HG03469 (cell line): ENCODE results near the gene RPL26.

Source experiments
- ATAC-seq: cut with Tn5 transposase; IDR thresholded peaks from one replicate; pipeline ENCODE4 v1.9.1; 2021; ENCODE audit warnings: mild to moderate bottlenecking, moderate library complexity, moderate number of reproducible peaks; ENCODE audit not compliant: unreplicated experiment

The RPL26 gene

DNA sequence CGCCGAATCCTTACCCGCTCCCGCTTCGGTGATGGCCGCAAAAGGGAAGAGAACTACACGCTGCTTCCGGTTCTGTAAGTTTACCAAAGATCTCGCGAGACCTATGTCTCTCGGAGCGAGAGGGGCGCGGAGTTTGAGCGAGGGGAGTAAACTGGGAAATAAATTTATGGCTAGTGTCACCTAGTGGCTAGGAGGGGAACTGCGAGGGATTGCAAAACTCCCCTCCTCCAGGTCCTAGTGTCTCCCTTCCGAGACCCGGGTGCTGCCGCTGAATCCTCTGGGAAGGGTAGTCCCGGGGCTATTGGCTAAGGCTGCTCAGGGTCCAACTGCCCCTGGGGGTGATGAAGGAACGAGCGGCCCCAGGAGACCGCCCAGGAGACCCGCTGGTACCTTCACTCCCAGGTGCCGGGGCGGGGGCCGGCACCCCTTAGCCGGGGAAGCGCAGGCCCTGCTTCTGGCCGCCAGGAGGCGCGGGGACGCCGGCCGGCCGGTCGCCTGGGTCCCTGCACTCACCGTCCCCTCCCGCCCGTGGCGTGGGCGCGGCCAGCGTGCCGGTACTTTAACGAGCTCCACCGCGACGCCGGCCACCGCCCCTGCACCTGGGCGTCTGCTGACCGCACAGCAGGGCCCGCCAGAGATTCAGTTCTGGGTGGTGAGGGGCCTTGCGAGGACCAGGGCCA, at the start of gene RPL26:
Gene RPL26 (minus strand): TSS at position 51 of the 680 bp plus-strand sequence. CDS start 883 bp downstream, outside the sequence.
- ATAC-seq = peak; percentile 76

DNA sequence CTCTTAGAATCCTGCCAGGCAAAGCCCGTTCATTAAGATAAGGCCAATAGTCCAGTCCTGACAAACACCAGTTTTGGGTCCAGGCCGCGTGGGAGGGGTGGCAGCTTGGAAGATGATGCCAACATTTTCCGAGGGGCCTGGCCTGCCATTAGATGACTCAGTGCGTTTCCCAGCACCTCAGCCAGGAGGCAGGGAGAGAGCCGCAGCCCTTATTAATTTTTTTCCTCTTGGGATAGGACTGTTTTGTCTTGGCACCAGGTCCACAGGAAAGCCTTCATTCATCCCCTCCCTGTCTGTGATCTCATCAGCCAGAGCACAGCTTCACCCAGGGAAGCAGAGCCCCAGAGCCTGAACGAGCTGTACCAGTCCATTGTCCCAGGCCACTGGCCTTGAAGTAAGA, 48.0 kb upstream of the RPL26 start:
- ATAC-seq = no peak

DNA sequence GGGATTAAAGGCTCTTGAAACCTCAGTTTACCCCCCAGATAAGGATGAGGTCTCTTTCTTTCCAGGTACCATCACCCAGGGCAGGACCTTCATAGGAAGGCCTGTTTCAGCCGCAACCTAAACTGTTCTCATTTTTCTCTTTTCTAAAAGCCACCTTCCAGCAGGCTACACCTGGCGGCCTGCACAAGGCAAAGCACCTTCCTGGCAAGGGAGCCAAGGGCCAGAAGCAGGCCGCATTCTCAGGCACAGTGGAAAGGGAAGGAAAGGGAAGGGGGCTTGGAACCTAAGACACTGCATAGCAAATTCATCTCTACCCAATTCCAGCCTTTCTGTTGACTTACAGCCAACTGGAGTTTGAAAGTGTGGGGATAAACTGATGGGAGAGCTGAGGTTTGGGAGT, 43.8 kb upstream of the RPL26 start:
- ATAC-seq = no peak

DNA sequence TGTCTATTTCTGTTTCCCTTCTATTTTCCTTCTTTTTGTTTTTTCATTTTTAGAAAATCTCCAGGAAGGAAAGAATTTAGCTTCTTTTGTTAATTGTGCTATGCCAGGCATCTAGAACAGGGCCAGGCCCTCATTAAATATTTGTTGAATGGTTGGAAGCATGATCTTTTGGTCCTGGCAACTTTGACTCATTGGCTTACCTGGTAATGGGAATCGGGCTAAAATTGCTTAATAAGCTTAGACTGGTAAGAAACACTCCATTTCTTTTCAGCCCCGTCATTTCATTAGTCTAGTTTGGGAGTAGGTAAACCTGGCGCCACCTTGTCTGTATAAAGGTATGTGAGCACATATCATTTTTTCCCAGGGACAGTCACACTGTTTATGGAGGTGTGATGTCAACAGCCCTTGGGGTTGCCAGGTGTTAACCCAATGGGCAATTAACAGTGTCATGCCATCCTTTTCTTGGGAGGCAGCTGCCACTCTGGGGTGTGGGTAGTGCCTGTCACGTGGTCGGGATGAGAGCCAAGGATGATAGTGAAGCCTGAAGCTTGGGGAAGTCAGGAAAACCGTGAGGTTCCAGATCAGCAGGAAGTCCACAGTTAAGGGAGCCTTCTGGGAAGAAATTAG, 43.2 kb upstream of the RPL26 start:
- ATAC-seq = no peak

DNA sequence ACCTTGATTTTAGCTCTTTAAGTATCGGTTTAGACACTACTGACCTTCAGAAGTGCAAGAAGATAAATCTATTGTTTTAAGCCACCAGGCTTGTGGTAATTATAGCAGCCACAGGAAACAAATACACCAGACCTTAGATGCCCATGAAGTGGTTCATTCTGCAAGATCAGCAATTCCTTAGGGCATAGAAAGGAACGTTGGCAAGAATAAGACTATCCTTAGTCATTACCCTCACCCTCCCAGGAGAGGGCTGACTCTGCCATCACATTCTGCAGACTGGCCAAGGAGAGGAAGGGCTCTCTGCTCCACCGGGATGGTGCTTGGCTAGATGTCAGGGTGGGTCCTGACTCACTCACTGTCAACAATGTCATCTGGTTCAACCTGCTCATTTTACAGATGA, 38.6 kb upstream of the RPL26 start:
- ATAC-seq = no peak

DNA sequence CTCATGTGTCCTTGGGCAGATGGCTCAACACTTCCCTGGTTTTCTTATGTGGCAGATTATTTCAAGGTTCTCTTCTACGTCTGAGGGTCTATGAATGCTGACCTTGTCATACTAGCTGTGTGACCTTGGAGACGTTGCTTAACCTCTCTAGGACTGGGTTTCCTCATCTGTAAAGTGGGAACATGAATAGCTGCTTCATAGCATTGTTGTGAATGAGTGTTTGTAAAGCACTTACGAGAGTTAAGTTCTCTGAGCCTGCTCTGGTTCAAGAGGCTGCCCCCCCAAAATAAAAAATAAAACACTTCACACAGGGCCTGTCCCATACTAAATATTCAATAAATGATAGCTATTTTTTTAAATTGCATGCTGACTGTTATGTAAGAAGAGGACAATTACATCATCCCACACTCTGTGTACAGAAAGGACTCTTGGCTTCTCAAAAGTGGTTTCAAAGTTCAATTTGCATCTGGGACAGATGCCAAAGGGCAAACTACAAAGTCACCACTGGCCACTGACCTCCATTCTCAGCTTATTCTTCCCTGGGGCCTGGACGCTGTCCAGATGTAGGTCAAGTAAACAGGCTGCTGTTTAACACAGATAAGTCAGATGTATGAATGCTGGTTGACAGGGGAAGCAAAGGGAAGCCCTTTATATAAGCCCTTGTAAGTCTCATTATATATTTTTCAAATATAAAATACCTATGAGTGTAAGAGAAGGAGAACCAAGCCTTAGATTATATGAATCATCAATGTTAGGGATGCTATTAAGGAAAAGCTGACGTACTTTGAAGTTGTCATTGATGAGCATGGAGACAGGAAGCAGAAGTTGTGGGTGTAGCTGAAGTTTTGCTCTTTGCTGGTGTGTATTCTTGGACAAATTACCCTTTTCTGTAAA, 37.3 kb upstream of the RPL26 start:
- no peak for ATAC-seq

DNA sequence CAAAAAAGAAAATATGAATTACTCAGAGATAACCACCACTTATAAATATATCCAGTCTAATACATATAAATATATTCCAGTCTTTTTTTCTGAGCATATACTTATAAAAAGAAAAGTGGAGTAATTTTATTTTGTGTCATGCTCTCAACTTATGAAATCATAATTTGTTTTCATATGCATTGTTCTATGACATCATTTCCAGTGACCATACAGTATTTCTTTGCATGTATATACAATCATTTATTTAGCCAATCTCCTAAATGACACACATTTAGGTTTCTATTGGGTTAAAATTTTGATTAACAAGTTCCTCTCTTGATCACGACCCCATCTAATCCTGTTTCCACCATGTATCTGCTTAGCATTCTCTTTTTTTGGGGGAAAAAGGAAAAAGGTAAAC, 36.3 kb upstream of the RPL26 start:
- no peak for ATAC-seq

DNA sequence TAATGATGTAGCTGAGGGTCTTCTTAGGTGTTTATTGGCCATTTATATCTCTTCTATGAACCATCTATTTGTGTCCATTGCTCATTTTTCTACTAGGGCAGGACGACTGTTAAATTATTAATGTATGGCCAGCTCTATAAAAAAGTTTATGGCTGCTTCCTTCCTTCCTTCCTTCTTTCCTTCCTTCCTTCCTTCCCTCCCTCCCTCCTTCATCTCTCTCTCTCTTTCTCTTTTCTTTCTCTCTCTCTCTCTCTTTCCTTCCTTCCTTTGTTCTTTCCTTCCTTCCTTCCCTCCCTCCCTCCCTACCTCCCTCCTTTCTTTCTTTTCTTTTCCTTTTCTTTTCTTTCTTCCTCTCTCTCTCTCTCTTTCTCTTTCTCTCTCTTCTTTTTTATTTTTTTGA, 35.5 kb upstream of the RPL26 start:
- no peak for ATAC-seq

DNA sequence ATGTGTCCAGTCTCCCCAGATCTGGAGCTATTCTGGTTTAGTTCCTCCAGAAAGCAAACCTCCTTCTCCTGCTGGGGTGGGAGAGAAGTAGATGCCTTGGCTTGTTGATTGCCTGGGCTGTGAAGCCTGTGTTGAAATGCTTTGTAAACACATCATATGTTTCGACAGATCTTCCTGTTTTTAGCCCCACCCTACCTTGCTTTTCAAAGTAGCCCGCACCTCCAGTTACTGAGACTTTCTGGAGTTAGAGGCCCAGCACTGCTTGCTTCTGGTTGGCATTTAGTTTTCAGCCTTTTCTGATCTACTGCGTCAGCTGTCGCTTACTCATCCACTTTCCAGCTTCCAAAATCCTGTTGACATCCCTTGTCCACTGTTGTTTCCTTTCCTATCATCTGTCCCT, 34.8 kb upstream of the RPL26 start:
- ATAC-seq = no peak

DNA sequence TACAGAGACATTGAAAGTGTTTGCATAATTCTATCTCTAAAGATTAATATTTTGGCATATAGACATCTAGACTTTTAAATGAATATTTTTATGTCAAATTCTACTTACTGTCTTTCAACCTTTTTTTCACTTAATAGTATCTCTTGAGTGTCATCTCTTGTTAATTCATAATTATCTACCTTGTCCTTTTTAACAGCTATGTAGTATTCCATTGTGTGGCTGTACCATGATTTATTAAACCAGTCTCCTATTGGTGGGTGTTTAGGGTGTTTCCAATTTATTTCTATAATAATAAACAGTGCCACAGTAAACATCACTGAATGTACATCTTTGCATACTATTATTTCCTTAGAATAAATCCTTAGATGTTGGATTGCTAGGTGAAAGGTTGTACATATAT, 30.9 kb upstream of the RPL26 start:
- no peak for ATAC-seq

DNA sequence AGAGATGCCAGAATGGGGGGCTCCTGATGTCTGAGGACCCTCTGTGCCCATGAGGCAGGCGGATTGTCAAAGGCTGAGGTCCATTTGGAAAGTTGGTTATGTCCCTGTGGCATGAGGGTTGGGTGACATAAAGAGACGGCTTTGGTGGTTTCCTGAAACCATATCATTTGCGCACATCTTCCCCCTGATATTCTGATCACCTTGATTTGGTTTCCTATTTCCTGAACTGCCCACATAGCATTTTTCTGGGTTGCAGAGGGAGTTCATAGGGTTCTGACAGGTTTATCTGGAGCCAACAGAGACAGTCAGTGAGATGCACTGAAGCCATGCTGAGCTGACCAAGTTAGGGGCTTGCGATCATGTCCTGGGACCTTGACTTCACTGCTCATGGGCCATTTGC, 30.3 kb upstream of the RPL26 start:
- ATAC-seq = no peak

DNA sequence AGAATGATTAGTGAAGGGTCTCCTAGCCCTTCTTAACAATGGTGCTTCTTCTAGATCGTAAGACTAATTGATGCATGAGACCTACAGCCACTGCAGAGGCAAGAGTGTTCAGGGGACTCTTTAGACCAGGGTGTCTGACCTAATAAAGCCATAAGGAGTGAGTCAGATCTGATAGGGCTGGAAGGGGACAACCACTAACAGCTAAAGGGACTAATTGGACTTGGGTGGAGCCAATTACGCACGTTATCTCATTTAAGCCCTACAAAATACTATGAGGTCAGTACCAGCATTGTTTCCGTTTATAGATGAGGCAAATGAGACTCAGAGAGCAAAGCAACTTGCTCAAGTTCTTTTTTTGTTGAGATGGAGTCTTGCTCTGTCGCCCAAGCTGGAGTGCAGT, 29.1 kb upstream of the RPL26 start:
- ATAC-seq = no peak

DNA sequence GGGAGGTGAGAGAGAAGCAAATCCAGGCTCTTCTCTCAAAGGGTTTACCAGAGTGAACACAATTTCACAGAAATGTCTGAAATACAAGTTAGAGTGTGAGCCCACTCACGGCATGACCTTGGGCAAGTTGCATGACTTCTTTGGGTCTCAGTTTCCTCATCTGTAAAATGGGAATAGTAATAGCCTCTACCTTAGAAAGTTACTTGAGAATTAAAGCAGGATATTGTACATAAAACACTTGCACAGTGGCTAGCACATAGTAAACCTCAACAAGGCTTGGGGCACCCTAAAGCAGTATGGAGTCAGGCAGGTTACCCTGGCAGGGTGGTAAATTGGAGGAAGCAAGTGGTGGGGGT, 27.9 kb upstream of the RPL26 start:
- ATAC-seq = no peak

DNA sequence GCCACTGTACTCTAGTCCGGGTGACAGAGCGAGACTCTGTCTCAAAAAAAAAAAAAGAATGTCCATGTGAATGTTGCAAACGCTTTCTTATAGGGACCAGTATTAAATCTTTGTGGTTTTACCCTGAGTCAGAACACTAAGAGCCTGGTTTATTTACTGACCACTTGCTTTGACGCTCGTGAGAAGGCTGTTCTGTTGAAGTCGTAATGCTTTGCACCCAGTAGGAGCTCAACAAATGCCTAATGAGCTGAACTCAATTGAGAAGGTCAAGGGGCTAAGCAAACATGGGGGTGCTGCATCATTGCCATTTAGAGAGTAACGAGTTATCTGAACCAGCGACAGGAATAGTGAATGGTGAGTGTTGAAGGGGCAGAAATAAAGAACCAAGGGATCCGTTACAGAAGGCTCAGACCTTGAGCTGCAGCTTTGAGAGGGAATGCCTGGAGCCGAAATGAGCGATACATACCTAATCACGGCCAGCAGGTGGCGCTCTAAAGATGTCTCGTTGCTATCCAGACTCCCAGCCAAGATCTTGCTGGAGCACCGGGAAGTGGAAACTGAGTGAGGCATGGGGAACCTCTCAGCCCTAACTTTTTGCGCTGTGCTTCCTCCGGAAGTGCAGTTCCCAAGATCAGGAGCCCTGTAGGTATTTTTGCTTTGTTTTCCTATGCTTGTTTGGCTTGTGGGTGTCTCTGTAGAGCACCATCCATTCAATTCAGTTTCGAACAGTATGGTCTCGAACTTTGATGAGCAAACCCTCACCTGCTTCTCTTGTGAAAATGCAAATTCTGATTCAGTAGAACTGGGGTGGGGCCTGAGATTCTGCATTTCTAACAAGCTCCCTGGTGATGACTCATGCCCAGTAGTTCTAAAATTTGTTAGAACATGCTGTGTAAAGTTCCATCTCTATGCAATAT, 27.2 kb upstream of the RPL26 start:
- no peak for ATAC-seq

DNA sequence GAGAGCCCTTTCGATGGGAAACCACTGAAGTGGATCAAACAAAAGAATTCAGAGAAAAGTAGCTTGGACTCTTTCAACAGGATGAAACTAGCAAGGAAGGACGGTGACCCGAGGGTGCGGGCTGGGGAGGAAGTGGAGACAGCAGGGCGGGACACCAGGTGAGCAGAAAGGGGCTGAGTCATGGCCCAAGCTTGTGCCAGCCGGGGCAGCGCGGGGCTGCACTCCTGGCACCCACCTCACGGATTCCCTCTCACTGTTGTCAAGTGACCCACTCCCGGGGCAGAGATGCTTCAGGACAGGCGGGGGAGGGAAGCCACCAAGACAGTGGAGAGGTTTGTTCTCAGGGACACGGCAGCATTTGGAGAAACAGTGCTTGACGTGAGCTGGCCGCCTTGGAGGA, 25.4 kb upstream of the RPL26 start:
- ATAC-seq = no peak

DNA sequence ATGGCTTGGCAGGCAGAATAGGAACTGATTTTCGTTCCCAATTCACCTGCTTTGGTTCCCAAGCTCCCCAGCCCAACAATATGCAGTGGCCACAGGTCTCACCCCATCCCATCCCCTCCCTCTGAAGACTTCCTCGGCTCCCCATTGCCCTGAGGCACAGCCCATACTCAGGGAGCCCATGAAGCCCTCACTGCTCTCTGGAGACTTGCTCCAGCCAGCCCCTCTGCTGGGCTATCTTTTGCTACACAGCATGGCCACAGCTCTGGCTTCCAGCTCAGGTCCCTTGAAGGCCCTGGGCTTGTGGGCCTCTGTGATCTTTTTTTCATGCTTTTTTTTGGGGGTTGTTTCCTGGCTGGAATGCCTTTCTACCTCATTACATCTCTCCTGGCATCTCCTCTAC, 23.2 kb upstream of the RPL26 start:
- ATAC-seq = no peak

DNA sequence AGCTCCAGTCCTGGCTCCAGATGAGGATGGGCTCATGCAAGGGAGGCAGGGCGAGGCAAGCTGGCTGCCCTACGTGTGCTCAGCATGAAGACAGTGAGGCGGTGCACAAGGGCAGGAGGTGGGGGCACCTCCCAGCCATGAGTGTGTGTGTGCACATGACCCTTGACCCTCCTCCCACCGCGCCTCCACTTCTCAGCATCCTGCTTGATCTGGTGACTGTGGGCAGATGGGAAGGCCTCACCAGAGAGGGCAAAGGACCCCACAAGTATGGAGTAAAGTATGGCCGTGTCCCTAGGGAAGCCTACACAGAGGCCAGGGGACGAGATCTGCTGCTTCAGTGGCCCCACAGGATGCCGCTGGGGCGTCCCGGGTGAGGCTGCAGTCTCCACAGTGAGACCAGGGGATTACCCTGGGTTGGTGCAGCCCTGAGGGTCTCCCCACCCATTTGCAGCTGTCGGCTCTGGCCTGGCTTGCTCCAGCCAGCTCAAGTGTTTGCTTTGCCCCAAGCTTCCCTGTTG, 22.6 kb upstream of the RPL26 start:
- no peak for ATAC-seq

DNA sequence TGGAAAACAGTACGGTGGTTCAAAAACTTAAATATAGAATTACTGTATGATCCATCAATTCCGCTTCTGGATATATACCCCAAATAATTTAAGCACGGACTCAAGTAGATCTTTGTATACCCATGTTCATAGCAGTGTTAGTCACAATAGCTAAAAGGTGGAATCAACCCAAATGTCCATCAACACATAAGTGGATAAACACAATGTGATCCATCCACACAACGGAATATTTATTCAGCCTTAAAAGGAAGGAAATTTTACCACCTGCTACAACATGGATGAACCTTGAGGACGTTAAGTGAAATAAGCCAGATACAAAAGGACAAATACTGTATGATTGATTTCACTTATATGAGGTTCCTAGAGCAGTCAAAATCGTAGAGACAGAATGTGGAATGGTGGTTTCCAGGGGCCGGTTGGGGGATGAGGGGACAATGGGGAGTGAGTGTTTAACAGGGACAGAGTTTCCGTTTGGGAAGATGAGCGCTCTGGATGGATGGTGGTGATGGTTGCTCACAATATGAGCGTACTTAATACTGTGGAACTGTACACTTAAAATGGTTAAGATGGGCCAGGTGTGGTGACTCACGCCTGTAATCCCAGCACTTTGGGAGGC, 20.0 kb upstream of the RPL26 start:
- ATAC-seq = no peak

DNA sequence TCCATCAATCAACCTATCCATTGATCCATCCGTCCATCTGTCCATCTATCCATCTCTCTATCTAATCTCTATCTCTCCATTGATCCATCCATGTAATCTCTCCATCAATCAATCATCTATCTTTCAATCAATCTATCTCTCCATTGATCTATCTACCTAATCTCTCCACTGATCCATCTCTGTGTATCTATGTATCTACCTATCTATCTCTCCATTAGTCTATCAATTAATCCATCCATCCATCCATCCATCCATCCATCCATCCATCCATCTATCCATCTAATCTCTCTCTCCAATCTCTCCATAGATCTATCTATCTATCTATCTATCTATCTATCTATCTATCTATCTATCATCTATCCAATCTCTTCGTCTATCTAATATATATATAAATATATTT, 18.1 kb upstream of the RPL26 start:
- no peak for ATAC-seq

DNA sequence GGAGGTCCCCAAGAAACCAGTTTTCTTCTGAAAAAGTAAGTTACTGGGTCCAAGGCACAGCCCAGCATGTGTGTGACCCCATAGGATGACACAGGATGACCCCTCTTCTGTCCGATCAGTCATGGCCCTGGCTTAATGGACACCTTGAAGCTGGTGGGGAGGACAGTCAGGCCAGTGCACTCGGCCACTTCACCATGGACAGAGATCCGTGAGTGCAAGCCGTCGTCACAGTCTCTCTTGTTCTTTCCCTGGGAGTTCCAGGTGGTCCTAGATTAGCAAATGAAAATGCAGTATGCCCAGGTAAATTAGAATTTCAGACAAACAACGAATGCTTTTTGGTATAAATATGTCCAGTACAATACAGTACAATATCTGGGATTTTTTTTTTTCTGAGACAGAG, 16.0 kb upstream of the RPL26 start:
- ATAC-seq = no peak
